ENCODE measurements around the gene SGMS1. TPM values are rescaled to one million over a fixed set of nuclear protein-coding genes. Genes with fewer than 3 reads are reported as not detected.

Gene SGMS1
- total and polyA plus RNA-seq, 2 donors (not counting 3 experiments of a cell fraction or from before 2014, with no cell fraction given): 9.7 to 23.7 TPM

DNA sequence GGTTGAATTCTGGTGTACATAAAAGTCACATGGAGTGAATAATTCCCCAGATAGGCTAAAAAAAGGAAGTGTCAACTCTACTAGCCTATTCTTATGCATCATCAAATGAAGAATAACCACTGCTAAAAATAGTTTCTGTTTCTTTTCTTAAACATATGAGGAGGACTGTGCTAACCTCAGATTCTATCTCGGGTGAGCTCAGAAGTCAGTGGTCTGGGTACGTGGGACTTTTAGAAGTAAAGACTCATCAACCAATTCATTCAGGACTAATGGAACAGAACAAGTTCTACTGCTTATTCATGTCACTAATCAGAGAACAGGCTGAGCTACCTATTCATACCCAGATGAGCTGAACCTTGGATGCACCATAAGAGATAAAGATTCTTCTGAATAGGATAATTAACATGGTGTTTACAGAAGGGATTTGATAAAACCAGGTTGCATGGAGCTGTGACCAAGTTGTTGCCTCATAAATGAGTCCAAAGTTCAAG, 362.9 kb downstream of the SGMS1 start:
- H3K4me1 ChIP-seq (ENCODE audit: control insufficient read depth, extremely low read depth, insufficient read depth, low read length): no peaks in the 10 kb centered on the region
- no peak overlapping the region for H2AFZ ChIP-seq (ENCODE audit: low read depth, low read length)
- H4K20me1 ChIP-seq (replicated peaks; ENCODE audit: control insufficient read depth, extremely low read depth, insufficient read depth, low read length): no peaks in the 10 kb centered on the region
- H3K9me1 ChIP-seq (replicated peaks; ENCODE audit: control insufficient read depth, extremely low read depth, insufficient read depth, low read length): no peaks in the 10 kb centered on the region
- intact Hi-C loops (cut with micrococcal nuclease) (no loop called here), dilution Hi-C loops (cut with MboI; ENCODE audit: extremely low pct_ligation_motif_present, low sequenced_read_pairs) (no loop called here)
- CTCF ChIA-PET: interaction anchor here (0.7 kb wide), 1 partner anchor 18 kb away, joined by 3 read pairs; no protein-coding TSS in a partner anchor
- no peak overlapping the region for H3K9ac ChIP-seq (replicated peaks; ENCODE audit: extremely low read depth, insufficient read depth, low read length)
- BruUV-seq (replicated peaks): no TSS peak
- no peak overlapping the region for H3K4me3 ChIP-seq (replicated peaks in 1 of 3; ENCODE audit: insufficient read depth in 1 of 3, low read depth in 1 of 3, low read length in 3 of 3)
- H3K27me3 ChIP-seq (ENCODE audit: control insufficient read depth in 2 of 2, insufficient read depth in 2 of 2, low read length in 2 of 2): peaks cover 0 to 6% of the 10 kb centered on the region in 2 experiments
- H3K9me3 ChIP-seq (replicated peaks; ENCODE audit: control insufficient read depth, insufficient read depth, low read length): no peaks in the 10 kb centered on the region
- FAIRE-seq: no peak
- no peak overlapping the region for H3K27ac ChIP-seq (ENCODE audit: insufficient read depth, low read depth, low read length)
- no peak for DNase-seq (ENCODE audit: low read depth, low spot score)
- no peaks in the 10 kb centered on the region for H3K36me3 ChIP-seq (ENCODE audit: control insufficient read depth in 2 of 2, extremely low read depth in 1 of 2, insufficient read depth in 2 of 2, low read length in 2 of 2)
- TF ChIP-seq POLR2AphosphoS5 (IDR thresholded peaks at IDR 0.05; ENCODE audit: insufficient read depth, low read depth, low read length) (no peak), FOS (IDR thresholded peaks at IDR 0.05; ENCODE audit: borderline replicate concordance, insufficient read depth, low read length) (no peak), GATA2 (IDR thresholded peaks at IDR 0.05; ENCODE audit: insufficient read depth, insufficient read length, low read depth, low read length) (no peak), MYC (IDR thresholded peaks at IDR 0.05; ENCODE audit: low read depth, low read length) (no peak), JUN (IDR thresholded peaks at IDR 0.05; ENCODE audit: borderline replicate concordance, insufficient read depth, insufficient read length, low read depth) (no peak), EZH2 (IDR thresholded peaks at IDR 0.05; ENCODE audit: borderline replicate concordance, low read depth, low read length, severe bottlenecking) (no peak), POLR2A (IDR thresholded peaks at IDR 0.05; ENCODE audit: low read depth, low read length) (no peak)
- TF ChIP-seq, protein P1, sequence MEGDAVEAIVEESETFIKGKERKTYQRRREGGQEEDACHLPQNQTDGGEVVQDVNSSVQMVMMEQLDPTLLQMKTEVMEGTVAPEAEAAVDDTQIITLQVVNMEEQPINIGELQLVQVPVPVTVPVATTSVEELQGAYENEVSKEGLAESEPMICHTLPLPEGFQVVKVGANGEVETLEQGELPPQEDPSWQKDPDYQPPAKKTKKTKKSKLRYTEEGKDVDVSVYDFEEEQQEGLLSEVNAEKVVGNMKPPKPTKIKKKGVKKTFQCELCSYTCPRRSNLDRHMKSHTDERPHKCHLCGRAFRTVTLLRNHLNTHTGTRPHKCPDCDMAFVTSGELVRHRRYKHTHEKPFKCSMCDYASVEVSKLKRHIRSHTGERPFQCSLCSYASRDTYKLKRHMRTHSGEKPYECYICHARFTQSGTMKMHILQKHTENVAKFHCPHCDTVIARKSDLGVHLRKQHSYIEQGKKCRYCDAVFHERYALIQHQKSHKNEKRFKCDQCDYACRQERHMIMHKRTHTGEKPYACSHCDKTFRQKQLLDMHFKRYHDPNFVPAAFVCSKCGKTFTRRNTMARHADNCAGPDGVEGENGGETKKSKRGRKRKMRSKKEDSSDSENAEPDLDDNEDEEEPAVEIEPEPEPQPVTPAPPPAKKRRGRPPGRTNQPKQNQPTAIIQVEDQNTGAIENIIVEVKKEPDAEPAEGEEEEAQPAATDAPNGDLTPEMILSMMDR (IDR thresholded peaks at IDR 0.05; ENCODE audit: extremely low read depth in 1 of 2, insufficient read depth in 1 of 2, low read depth in 1 of 2, low read length in 2 of 2): no peak
- TF ChIP-seq, protein P2, sequence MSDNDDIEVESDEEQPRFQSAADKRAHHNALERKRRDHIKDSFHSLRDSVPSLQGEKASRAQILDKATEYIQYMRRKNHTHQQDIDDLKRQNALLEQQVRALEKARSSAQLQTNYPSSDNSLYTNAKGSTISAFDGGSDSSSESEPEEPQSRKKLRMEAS (IDR thresholded peaks at IDR 0.05; ENCODE audit: insufficient read depth, insufficient read length): no peak
- no peaks in the 10 kb centered on the region for H3K79me2 ChIP-seq (ENCODE audit: control insufficient read depth, insufficient read depth, low read length)
- no peak overlapping the region for H3K4me2 ChIP-seq (ENCODE audit: insufficient read depth, low read length)
- POLR2A ChIA-PET: no interaction called here

Small RNAs within 50 kb of the gene (small RNA-seq; reads per million reads assigned to genes)
- gene RNU7-107P (ENCODE audit: insufficient read depth, insufficient read length, low read depth, low replicate concordance): not detected

Other genes starting within 250 kb of the SGMS1 start
- gene ASAH2B, start 116.0 kb upstream of the SGMS1 start, total RNA-seq: 3.3 and 6.5 TPM in 2 replicates
- gene ASAH2B, start 116.0 kb upstream of the SGMS1 start, polyA plus RNA-seq: 1.9 and 2.0 TPM in 2 replicates

All from endothelial cell of umbilical vein (primary cell).